GM10266 (cell line): ENCODE results near the gene SIPA1.

Experiments
- DNase-seq: peaks from one replicate; pipeline ENCODE4 v3.0.0; 2012; ENCODE audit errors: extremely low spot score
- CTCF ChIP-seq: IDR thresholded peaks from 2 replicates; pipeline ENCODE4 v1.5.1; 2012; ENCODE audit warnings: mild to moderate bottlenecking, low read depth; ENCODE audit not compliant: control insufficient read depth, insufficient read depth; ENCODE audit errors: missing control alignments

The SIPA1 gene

GRCh38 chr11:65615950-65616574, 21.8 kb upstream of the SIPA1 start:
- DNase-seq = peak; percentile 82
- TF ChIP-seq CTCF = no peak

GRCh38 chr11:65616575-65617001, 21.3 kb upstream of the SIPA1 start:
- TF ChIP-seq CTCF = no peak
- no peak for DNase-seq

DNA sequence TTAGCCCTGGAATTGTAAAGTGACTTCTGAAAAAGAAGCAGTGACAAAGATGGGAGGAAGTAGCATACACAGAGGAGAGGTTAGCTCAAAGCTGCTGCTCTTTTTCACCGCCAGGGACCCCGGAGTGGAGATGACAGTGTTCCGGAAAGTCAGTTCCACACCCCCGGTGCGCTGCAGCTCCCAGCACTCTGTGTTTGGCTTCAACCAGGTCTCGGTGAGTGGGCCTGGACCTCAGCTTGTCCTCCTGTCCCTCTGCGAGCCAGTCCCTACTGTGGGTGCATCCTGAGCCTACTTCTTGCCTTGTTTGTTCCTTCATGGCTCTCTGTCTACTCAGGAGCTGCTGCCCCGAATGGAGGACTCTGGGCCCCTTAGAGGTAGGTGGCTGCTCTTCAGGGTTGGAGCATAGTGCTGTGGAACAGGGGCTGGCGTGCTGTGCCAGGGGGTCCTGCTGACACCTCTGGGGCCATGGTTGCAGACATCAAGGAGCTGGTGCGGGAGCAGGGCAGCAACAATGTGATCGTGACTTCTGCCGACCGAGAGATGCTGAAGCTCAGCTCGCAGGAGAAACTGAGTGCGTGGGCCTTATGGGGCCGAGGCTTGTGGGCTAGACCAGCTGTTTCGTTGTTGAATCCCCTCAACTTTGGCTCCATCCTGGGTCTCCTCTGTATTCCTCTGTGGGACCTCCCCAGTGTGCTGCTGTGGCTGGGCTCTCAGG, 20.6 kb upstream of the SIPA1 start:
- DNase-seq = no peak
- no peak for TF ChIP-seq CTCF

DNA sequence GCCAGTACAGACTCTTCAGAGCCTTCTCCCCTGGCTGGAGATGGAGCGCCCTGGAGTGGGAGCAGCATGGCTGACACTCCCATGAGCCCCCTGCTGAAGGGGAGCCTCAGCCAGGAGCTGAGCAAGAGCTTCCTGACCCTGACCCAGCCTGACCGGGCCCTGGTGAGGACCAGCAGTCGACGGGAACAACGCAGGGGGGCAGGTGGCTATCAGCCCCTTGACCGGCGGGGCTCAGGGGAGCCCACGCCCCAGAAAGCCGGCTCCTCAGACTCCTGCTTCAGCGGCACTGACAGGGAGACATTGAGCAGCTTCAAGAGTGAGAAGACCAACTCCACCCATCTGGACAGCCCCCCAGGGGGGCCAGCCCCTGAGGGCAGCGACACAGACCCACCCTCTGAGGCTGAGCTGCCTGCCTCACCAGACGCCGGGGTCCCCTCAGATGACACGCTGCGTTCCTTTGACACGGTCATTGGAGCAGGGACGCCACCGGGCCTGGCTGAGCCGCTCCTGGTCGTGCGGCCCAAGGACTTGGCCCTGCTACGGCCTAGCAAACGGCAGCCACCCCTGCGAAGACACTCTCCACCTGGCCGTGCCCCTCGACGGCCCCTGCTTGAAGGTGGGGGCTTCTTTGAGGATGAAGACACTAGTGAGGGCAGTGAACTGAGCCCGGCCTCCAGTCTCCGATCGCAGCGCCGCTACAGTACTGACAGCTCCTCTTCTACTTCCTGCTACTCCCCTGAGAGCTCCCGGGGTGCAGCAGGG, 19.7 kb upstream of the SIPA1 start:
- TF ChIP-seq CTCF = no peak
- no peak for DNase-seq

DNA sequence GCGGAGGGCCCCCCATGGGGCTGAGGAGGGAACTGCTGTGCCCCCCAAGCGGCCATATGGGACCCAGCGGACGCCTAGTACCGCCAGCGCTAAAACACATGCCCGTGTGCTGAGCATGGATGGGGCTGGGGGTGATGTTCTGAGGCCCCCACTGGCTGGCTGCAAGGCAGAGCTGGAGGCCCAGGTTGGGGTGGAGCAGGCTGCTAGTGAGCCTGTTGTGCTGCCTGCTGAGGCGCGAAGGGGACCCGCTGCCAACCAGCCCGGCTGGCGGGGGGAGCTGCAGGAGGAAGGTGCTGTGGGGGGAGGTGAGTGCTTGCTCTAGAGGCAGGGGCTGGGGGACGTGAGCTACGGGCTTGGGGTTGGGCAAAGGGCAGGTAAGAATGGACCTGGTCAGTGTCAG, 19.1 kb upstream of the SIPA1 start:
- no peak for DNase-seq
- TF ChIP-seq CTCF = no peak

DNA sequence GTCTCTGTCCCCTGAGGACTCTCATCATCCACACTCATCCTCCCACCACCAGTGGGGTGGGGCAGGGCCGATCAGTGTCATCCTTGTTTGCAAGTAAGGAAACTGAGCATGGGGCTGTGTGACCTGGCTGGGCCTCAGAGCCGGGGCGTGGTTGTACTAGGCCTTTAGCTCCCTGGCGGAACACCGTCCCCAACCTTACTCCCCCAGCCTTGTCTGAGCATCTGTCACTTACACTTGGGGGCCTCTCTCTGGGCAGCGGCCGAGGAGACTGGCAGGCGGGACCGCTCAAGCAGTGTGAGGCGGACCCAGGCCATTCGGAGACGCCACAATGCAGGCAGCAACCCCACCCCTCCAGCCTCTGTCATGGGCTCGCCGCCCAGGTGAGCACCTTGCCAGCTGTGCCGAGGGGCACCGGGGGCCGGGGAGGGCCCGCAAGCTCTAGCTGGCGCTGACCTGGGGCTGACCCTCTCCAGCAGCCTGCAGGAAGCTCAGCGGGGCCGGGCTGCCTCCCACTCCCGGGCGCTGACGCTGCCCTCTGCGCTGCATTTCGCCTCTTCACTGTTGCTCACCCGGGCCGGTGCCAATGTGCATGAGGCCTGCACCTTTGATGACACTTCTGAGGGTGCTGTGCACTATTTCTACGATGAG, 18.5 kb upstream of the SIPA1 start:
- no peak for TF ChIP-seq CTCF
- no peak for DNase-seq
